Superior temporal gyrus (tissue), 1 donor: ENCODE results near the gene MPST.
"Not testable (repeated sequence)": the region's sequence is repeated elsewhere in the genome, so short reads cannot be mapped to it uniquely, and the experiment has no call there.

ENCODE experiments used
- DNase-seq: peaks from one replicate; pipeline ENCODE4 v3.0.0-alpha.2; 2016; ENCODE audit errors: extremely low spot score

Gene MPST

DNA sequence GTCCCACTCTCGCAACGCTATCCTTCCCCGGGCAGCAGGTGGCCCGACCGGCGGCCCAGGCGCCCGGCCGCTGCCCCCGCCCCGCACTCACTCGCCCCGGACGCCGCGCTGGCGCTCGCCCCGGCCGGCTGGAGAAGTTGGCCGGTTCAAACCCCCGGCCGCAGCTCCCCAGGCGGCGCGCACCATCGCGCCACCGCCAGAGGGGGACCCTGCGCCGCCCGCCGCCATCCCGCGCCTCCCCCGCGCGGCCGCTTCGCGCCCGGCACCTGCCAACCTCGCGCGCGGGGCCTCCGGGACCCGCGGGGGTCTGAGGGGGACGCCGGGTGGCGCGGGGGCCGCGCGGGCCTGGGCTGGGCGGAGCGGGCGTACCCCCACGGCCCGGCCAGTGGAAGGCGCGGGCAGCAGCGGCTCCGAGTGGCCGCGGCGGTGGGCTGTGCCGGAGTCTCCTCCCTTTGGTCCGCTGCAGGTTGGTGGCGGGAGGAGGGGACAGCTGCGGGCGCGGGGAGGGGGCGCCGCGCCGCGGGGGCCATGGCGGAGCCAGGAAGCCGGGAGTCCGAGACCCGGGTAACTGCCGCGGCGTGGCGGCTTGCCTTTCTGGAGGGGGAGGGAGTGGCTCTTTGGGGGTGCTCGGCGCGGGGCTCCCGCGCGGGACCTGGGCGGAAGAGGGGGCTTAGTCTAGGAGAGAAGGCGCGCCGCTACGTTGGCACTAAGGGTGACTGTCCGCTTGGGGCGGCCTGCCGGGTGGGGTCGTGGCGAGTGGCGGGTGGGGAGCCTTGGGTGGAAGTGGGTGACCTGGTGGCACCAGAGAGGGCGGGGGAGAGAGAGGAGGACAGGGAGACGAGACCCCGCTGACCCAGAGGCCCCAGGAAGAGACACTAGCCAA lies at the start of gene MPST, which contains the start of gene TST:
MPST (plus strand) TSS at position 434 of the 883 bp plus-strand sequence; CDS start at position 529, 95 bp downstream.
TST (minus strand) TSS at position 139 of the 883 bp plus-strand sequence. CDS start 715 bp downstream, outside the sequence.
- DNase-seq = peak; percentile 75

DNA sequence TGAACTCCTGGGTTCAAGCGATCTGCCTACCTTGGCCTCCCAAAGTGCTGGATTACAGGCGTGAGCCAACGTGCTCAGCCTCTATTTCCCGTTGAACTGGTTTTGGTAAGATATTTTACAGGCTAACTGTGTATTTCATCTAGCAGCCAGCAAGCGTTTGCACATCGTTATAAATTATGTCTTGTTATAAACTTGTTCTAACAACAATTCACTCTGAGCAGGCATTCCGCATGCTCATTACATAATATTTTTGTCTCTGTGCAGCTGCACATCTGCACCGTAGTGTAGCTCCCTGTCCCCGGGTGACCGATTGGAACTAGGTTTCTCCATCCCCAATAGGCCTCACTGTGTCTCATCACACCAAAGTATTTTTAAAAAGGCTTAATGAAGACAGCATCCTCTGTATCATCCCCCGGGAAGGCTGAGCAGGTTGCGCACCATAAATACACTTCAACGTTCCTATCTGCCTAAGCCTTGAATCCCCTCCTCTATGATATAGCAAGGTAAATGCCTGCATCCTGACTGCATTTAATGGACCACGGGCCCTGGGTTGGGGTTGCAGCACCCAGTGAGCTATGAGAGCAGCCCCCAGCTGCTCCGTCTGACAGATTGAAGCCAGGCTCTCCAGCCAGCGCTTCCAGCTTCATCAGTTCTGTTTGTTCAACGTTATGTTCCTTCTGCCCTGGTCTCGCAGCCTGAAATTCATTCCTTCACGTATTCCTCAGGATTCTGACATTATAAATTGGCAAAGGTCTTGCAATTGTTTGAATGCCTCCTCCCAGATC lies 48.0 kb upstream of the MPST start:
- DNase-seq = no peak

DNA sequence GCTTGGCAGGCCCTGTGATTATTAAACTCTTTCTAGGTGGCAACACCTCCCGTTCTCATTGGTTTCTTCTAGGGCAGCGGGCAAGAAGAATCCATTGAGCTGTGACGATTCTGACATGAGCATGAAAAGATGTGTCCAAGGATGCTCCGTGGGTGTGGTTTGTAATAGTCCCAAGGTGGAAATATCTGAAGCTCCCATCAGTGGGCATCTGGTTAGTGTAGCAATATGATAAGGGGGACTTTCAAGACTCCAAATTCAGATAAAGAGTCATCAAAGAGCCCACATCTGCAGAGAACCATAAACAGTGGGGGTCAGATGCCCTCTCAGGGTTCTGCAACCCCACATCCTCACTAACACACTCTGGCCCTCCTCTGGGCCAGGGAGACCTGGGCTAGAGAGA lies 42.9 kb upstream of the MPST start:
- DNase-seq = no peak

DNA sequence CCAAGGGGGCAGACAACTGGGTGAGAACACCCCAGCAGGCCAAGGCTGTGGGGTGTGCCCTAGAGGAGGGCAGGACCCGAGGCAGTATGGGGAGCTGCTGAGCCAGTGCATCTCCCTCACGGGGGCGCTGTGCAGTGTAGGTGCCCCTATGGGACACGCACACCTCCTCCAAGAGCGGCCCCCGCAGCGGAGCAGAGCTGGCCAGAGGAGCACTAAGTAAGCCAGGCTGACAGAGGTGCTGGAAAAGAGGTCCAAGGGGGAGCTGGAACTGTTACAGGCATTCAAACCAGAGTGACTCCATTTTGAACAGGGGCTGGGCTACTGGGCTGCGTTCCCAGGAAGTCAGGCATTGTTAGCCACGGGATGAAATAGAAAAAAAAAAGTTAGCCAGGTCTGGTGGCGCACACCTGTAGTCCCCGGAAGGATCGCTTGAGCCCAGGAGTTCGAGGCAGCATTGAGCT lies 42.1 kb upstream of the MPST start:
- DNase-seq = no peak

DNA sequence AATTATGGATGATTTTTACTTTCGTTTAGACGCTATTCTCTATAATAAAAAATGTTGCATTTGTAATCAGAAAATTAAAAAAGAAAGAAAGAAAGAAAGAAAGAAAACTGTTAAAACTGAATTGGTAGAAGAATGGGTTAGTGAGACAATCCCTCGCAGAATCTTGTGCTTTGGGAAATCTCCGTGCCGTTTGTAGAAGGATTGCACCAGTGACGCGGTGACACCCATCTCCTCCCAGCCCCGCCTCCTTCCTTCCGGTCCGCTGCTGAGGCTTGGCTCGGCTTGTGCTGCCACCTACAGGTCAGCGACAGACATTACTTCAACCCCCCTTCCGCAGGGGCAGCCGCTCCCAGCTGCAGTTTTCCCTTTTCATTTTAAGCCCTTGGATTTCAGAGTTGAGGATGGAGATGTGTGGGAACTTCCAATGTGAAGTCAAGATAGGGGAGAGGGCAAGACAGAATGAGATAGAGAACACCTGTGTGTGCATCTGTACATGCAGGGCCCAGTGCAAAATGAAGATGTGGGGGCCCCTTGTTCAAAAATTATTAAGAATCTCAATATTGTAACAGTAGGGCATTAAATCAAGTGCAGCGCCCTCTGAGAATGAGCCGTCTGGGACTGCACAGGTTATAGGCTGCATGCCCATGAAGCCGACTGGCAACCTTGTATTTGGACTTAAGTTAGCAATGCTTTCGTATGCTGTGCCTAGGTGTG lies 41.4 kb upstream of the MPST start:
- DNase-seq = peak; percentile 95

DNA sequence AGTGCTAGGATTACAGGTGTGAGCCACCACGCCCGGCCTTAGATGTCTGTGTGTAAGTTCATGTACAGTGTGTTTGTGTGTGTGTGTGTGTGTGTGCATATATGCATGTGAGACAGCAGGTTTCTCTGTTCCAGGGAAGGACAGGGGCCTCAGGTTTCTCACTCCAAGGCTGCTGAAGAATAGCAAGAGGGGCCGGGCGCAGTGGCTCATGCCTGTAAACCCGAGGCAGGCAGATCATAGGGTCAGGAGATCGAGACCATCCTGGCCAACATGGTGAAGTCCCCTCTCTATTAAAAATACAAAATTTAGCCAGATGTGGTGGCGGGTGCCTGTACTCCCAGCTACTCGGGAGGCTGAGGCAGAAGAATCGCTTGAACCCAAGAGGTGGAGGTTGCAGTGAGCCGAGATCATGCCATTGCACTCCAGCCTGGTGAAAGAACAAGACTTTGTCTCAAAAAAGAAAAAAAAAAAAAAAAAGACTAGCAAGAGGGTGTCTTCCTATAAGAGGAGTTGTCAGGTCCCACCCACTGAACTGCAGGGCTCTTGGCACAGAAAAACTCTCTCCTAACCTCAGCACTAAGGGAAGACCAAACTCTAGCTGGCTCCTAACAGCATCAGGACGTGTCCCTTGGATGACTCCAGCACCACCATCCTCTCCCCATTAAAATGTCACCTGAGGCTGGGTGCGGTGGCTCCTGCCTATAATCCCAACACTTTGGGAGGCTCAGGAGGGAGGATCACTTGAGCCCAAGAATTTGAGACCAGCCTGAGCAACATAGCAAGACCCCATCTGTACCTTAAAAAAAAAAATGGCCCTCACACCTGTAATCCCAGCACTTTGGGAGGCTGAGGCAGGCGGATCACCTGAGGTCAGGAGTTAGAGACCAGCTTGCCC lies 40.3 kb upstream of the MPST start:
- no peak for DNase-seq

DNA sequence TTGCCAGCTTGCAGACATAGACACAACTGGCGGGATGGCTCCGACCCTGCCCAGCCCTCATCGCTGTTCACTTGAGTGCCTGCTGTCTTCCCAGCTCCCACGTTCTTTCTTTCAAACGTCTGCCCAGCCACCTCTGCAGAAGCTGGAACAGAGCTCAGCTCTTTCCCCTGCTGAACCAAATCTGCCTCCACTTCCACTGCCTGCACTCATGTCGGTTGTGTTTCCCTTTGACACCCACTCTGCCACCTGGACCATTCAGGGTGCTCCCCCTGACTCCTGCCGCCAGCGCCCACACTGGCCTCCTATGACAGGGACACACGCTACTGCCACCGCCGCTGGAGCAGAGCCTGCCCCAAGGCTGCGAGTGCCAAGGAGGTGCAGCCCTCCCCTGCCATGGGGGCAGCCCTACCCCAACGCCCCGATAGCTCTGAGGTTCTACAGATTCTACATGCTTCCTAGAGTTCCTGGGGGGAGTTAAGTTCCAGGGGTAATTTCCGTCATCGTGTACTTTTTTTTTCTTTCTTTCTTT lies 38.2 kb upstream of the MPST start:
- DNase-seq = no peak

DNA sequence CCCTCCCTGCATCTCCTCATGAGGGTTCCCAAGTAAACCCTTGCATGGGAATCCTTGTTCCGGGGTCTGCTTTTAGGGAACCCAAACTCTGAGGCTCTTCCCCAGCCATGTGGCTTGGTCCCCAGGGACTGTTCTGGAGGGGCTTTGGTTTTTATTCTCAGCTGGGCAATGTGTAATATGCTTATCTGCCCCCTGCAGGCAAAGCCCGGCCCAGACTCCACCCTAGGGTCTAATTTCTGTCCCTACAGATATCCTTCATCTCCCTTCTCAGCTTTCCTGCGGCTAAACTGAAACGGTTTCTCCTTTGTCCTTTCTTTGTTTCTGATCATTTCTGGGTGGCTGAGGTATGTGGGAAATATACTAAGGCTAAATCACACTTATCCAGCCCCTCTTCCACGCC lies 37.4 kb upstream of the MPST start:
- DNase-seq = no peak

DNA sequence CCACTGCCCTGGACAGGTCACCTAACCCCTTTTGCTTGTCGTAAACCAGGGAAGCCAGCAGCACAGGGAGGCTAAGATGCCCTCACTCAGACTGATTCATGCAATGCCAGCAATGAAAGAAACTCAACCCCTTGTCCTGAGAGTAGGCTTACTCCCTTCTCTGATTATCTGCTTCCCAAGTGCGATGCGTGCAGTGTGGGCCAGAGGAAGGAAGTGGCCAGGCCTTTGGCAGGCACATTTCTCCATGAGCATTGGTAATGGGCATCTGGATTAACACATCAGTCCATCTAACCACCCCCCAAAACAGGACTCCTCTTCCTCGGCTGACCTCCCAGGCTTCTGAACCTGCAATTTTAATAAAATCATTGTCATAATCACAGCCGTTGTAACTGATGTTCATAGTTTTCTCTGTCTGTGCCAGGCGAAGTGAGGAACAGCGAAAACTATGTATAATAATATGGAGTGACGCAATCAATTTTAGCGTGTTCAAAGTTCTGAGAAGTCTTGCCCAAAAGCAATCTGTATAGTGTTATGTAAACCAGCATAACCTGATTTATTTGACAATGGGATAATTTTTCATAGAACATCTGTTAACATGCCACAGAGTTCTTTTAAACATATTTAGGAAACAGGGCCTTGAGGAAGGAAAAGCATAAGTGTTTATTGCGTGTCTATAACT lies 34.2 kb upstream of the MPST start:
- no peak for DNase-seq

DNA sequence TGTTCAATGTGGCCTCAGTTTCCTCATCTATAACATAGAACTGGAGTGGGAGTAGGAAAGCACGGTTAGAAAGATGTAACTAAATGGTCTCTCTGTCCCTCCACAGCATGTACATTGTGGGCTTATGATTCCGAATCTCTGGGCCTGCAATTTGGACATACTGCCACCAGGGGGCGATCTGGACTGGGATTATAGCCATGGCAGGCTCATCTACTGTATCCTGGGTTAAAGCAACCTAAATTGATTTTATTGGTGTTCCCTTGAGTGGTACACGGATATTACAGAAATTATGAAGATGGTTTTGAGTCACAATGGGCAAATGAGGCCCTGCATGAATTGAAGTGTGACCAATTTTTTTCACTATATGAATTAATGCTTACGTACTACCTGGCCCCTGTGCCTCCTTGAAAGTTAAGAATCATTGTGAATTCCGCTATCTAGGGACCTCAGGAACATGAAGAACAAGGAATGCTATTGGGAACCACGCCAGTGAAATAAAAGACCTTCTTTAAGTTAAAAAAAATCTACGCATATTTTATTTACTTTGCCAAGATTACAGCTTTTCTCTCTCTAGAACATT lies 33.2 kb upstream of the MPST start:
- no peak for DNase-seq

DNA sequence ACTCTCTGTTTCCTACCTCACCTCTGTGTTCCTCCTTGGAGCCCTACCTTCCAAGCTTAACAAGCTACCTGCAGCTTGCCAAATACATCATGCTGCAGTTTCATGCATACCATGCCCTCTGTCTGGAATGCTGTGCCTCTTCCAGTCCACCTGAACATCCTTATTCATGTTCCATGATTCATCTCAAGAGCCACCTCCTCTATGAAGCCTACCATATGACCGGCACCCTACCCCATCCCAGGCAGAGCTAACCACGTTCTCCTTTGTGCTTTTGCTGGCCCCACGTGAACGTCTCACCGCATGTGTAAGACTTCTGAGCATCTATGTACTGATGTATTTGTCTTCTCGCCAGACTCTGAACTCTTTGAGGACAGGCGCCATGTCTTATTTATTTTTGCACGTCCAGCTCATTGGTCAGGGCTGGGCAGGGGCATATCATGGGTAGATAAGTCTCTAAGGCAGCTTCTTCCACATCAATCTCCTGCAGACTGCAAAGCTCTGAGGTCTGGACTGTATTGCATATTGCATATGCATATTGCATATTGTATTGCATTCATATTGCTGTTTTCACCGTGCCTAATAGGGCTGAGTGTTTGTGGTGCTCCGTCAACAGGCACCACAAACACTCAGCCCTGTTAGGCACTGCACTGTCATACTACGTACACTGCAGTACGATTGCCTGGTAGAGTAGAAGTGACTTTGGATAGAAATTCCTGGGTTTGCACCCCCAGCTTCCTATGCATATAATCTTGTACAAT lies 31.3 kb upstream of the MPST start:
- DNase-seq = no peak

DNA sequence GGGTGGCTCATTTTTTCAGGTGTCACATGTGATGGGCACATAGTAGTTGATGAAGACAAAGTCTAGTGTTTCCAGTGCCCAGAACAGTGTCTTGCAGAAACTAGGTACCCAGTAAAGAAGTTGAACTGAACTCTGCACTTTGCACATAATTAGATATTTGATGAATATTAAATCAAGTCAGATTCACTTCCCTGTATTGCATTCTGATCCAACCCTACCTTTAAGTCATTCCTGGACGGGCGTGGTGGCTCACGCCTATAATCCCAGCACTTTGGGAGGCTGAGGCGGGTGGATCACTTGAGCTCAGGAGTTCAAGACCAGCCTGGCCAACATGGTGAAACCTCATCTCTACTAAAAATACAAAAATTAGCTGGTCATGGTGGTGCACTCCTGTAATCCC lies 30.5 kb upstream of the MPST start:
- not testable (repeated sequence) for DNase-seq

DNA sequence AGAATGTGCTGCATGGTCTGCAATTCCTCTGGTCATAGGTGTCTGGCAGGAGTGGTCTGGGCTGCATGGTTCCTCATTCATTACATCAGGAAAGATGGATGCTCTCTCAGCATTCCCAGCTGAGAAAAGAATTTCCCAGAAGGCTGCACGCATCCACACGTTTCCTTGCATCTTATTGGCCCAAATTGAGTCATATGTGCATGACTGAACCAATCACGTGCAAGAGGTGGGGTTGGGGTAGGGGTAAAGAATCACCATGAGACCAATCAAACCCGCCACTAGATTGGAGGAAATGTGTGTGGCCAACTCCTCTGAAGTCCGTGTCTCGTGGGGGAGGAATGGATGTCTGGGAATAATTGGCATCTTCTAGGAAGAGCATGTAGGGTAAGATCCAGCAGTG lies 29.1 kb upstream of the MPST start:
- no peak for DNase-seq

DNA sequence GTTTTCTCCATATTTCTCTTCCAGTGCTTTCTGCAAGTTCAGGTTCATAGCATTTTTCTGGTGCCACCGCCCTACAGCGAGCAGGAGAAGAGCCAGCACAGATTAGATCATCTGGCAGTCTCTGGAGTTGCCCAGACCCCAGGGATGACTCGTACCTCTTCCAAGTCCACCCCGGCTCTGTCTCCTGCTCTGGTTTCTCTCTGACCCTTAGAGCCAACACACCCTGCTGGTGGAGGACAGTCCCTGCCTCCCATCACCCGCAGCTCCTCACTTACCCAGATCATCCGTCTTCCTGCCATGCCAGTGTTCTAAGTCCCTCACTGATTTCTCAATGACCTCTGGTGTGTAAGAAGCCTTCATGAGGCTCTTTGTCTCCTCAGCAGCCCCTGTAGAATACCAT lies 28.3 kb upstream of the MPST start:
- no peak for DNase-seq

DNA sequence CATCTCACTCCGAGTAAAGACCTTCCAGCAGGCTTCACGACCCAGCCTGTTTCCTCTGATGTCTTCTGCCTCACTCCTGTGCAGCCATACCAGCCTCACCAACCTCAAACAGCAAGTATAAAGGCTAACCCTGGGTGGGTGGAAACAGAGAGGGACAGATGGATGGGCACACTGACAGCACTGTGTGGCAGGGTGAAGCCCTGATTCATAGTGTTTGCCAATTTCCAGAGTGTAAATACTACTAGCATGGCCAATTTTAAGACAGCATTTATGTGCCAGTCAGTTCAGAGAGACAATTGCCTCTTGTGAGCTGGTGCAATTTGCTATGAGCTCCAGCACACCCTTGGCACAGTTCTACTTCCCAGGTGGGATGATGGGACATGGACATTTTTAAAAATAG lies 21.8 kb upstream of the MPST start:
- no peak for DNase-seq

DNA sequence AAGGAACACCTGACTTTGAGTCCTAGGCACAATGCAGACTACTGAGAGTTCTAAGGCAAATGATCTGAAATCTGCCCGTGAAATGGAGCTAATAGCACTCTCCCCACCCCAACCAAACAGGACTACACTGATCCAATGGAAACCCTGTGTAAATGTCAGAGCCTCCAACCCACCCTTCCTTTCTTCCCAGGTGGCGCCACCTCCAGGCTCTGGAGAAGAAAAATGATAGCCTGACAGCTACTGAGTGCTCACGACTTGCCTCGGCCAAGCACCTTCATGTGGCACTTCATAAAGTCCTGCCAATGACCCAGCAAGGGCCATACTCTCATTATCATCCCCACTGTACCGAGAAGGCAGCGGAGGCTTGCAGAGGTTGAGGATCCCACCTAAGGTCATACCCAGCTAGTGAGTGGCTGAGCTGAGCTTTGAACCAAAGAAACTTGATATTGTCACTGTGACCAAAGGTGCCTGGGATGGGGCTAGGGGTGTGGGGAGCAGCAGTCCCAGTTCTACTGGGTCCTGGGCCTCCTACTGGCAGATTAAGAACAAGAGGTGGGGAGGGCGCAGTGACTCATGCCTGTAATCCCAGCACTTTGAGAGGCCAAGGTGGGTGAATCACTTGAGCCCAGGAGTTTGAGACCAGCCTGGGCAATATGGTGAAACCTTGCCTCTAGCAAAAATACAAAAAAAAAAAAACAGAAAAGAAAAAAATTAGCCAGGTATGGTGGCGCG lies 20.8 kb upstream of the MPST start:
- DNase-seq = no peak

DNA sequence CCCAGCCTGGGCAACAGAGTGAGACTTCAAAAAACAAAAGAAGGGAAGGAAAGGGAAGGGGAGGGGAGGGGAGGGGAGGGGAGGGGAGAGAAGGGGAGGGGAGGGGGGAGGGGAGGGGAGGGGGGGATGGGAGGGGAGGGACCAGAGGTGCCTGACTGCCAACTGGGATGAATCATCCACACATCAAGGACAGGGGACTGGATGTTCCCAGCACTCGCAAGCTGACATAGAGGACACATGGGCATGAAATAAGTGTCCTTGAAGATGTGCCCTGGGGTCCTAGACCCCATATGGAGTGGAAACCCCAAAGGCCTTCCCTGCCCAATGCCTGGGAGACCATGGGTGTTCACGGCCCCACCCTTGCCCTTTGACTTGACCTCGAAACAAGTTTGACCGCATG lies 20.1 kb upstream of the MPST start:
- DNase-seq = no peak
